ENCODE data around the gene ZSCAN16. TPM values are rescaled to one million over a fixed set of nuclear protein-coding genes. Genes with fewer than 3 reads are reported as not detected.

Gene ZSCAN16
- total RNA-seq, 1 donor from 2014 or later = 5.1 TPM

DNA sequence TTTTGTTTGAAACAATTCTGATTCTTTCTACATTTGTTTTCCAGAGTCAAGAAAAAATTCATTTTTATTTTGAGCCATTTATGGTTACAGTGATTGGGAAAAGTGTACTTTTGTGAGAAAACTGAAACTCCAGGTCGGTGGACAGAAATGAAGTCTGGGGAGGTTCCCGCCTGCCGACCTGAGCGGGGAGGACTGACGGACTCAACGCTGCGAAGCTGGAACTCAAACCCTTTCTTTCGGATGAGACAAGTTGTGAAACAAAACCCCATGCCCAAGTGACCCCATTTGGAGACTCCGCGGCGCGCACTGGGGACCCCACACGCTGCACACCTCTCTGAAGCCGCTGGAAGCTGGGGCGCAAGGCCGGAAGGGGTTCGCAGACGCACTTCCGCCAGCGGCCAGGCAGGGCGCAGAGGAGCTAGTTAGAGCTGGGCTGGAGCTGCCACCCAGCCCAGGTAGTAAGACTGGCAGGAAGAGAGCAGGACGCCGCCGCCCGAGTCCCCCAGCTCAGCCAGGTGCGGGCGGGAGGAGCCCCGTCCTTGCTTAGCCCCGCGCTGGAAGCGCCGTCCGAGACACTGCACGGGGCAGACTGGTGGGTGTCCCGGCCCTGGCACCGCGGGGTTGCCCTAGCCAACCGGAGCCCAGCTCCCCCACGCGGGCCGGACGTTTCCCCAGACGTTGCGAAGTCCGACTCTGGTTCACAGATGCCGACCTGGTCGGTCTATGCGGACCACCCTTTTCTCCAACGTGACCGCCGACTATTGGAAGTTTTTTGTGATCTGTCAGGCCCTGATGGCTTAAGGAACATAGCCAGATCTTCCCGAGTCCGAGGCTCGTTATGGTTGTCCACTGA lies 19.8 kb upstream of the ZSCAN16 start:
- peaks cover 25% of the 10 kb centered on the region for H3K27me3 Mint-ChIP-seq (ENCODE audit: unreplicated experiment)
- peaks cover 10% of the 10 kb centered on the region for H3K4me1 Mint-ChIP-seq (ENCODE audit: unreplicated experiment)

DNA sequence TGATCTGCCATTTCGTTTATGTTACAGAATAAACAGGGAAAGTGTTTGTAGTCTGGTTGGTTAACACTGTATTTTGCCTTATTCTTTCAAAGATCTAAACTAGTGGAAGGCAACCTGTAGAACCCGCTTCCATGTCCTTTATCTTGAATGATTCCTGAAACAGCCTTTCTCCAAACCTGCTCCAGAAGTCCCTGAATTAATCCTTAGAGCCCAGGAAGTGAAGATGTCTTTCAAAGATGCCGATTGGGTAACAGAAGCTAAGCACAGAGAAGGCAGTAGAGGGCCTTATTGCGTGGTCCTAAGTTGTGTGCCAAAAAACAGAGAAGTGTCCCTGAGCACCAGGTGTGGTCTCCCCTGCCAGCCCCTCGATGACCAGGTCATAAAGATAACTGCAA lies 19.2 kb upstream of the ZSCAN16 start:
- Mint-ChIP-seq H3K9me3 (ENCODE audit: unreplicated experiment) (no peaks in the 10 kb centered on the region), H3K27me3 (ENCODE audit: unreplicated experiment) (peaks cover 18% of the 10 kb centered on the region), H3K27ac (ENCODE audit: unreplicated experiment) (peak overlapping the region; percentile 85), H3K4me3 (ENCODE audit: unreplicated experiment) (peak overlapping the region; percentile 88), H3K36me3 (ENCODE audit: unreplicated experiment) (no peaks in the 10 kb centered on the region), H3K4me1 (ENCODE audit: unreplicated experiment) (peaks cover 10% of the 10 kb centered on the region)
- no peak for DNase-seq (ENCODE audit: extremely low spot score, unreplicated experiment)
- TF ChIP-seq, protein P1, sequence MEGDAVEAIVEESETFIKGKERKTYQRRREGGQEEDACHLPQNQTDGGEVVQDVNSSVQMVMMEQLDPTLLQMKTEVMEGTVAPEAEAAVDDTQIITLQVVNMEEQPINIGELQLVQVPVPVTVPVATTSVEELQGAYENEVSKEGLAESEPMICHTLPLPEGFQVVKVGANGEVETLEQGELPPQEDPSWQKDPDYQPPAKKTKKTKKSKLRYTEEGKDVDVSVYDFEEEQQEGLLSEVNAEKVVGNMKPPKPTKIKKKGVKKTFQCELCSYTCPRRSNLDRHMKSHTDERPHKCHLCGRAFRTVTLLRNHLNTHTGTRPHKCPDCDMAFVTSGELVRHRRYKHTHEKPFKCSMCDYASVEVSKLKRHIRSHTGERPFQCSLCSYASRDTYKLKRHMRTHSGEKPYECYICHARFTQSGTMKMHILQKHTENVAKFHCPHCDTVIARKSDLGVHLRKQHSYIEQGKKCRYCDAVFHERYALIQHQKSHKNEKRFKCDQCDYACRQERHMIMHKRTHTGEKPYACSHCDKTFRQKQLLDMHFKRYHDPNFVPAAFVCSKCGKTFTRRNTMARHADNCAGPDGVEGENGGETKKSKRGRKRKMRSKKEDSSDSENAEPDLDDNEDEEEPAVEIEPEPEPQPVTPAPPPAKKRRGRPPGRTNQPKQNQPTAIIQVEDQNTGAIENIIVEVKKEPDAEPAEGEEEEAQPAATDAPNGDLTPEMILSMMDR (IDR thresholded peaks at IDR 0.05) = no peak

More for the DNA sequence above, 19.8 kb upstream of the ZSCAN16 start:
- peak; percentile 90 for DNase-seq (ENCODE audit: extremely low spot score, unreplicated experiment)
- no peaks in the 10 kb centered on the region for H3K9me3 Mint-ChIP-seq (ENCODE audit: unreplicated experiment)
- TF ChIP-seq, protein P1 (IDR thresholded peaks at IDR 0.05) = peak; percentile 65
- peak overlapping the region; percentile 88 for H3K4me3 Mint-ChIP-seq (ENCODE audit: unreplicated experiment)
- H3K36me3 Mint-ChIP-seq (ENCODE audit: unreplicated experiment) = no peaks in the 10 kb centered on the region
- peak overlapping the region; percentile 85 for H3K27ac Mint-ChIP-seq (ENCODE audit: unreplicated experiment)

- Mint-ChIP-seq H3K27ac (ENCODE audit: unreplicated experiment) (no peak overlapping the region), H3K4me1 (ENCODE audit: unreplicated experiment) (peaks cover 10% of the 10 kb centered on the region), H3K4me3 (ENCODE audit: unreplicated experiment) (no peak overlapping the region), H3K36me3 (ENCODE audit: unreplicated experiment) (no peaks in the 10 kb centered on the region), H3K27me3 (ENCODE audit: unreplicated experiment) (no peaks in the 10 kb centered on the region), H3K9me3 (ENCODE audit: unreplicated experiment) (no peaks in the 10 kb centered on the region)
- no peak for DNase-seq (ENCODE audit: extremely low spot score, unreplicated experiment)
- TF ChIP-seq, protein P1 (IDR thresholded peaks at IDR 0.05) = no peak
These were observed 16.9 kb upstream of the ZSCAN16 start for GRCh38 chr6:28107506-28107905.

DNA sequence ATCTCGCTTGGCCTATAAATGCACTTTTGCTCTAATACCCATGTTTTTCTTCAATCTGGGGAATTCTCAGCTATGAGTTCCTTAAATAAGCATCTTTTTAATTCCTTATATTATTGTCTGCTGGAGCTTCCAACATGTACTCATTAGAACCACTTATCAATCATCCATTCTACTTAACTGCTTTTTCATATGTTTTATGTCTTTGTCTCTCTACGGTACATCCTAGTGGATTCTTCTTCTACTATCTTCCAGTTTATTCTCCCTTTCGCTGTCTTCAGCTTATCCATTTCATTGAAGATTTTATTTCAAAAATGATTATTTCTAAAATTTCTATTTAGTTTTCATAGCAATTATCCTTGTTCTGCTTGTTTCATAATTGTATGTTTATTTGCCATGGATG lies 12.4 kb upstream of the ZSCAN16 start:
- no peaks in the 10 kb centered on the region for H3K27me3 Mint-ChIP-seq (ENCODE audit: unreplicated experiment)
- DNase-seq (ENCODE audit: extremely low spot score, unreplicated experiment) = no peak
- no peaks in the 10 kb centered on the region for H3K4me1 Mint-ChIP-seq (ENCODE audit: unreplicated experiment)
- TF ChIP-seq, protein P1 (IDR thresholded peaks at IDR 0.05) = no peak
- H3K9me3 Mint-ChIP-seq (ENCODE audit: unreplicated experiment) = no peaks in the 10 kb centered on the region
- H3K27ac Mint-ChIP-seq (ENCODE audit: unreplicated experiment) = no peak overlapping the region
- H3K4me3 Mint-ChIP-seq (ENCODE audit: unreplicated experiment) = no peak overlapping the region
- H3K36me3 Mint-ChIP-seq (ENCODE audit: unreplicated experiment) = peaks cover 24% of the 10 kb centered on the region

- DNase-seq (ENCODE audit: extremely low spot score, unreplicated experiment) = no peak
- Mint-ChIP-seq H3K36me3 (ENCODE audit: unreplicated experiment) (peaks cover 38% of the 10 kb centered on the region), H3K4me1 (ENCODE audit: unreplicated experiment) (no peaks in the 10 kb centered on the region), H3K27me3 (ENCODE audit: unreplicated experiment) (no peaks in the 10 kb centered on the region), H3K4me3 (ENCODE audit: unreplicated experiment) (no peak overlapping the region), H3K27ac (ENCODE audit: unreplicated experiment) (no peak overlapping the region), H3K9me3 (ENCODE audit: unreplicated experiment) (no peaks in the 10 kb centered on the region)
- TF ChIP-seq, protein P1 (IDR thresholded peaks at IDR 0.05) = no peak
These were observed 8.6 kb upstream of the ZSCAN16 start for GRCh38 chr6:28115799-28116198.

Data from osteocyte (in vitro differentiated cells).